Smooth muscle cell (in vitro differentiated cells): ENCODE results near the gene CHCHD4. TPM values are rescaled to one million over a fixed set of nuclear protein-coding genes. Genes with fewer than 3 reads are reported as not detected.

ENCODE experiments used
- DNase-seq: peaks from one replicate; lab custom pipeline; 2025; ENCODE audit not compliant: unreplicated experiment; lab: John Stamatoyannopoulos, UW
- H2AFZ ChIP-seq: fragments of 200-600 bp; sonication (generic); 2 replicates; pipeline ENCODE4 v1.6.0; 2016; ENCODE audit warnings: antibody characterized with exemption, low read depth, mild to moderate bottlenecking
- H3F3A ChIP-seq: fragments of 200-600 bp; sonication (generic); 2 replicates; pipeline ENCODE4 v1.6.0; 2017; ENCODE audit warnings: antibody characterized with exemption, low read depth
- H3K27ac ChIP-seq: fragments of 200-600 bp; sonication (generic); 2 replicates; pipeline ENCODE4 v1.5.1; 2016; ENCODE audit warnings: low read depth, mild to moderate bottlenecking
- H3K27me3 ChIP-seq: fragments of 200-600 bp; sonication (generic); 2 replicates; pipeline ENCODE4 v1.6.1; 2016; ENCODE audit warnings: low read depth, mild to moderate bottlenecking
- H3K36me3 ChIP-seq: fragments of 200-600 bp; sonication (generic); 2 replicates; pipeline ENCODE4 v1.5.1; 2016; ENCODE audit warnings: low read depth
- H3K4me1 ChIP-seq: fragments of 200-600 bp; sonication (generic); 2 replicates; pipeline ENCODE4 v1.5.1; 2016; ENCODE audit warnings: low read depth
- H3K4me2 ChIP-seq: fragments of 200-600 bp; sonication (generic); 2 replicates; pipeline ENCODE4 v1.6.0; 2016; ENCODE audit warnings: mild to moderate bottlenecking
- H3K4me3 ChIP-seq: fragments of 200-600 bp; sonication (generic); 2 replicates; pipeline ENCODE4 v1.5.1; 2016; ENCODE audit warnings: mild to moderate bottlenecking
- H3K79me2 ChIP-seq: fragments of 200-600 bp; sonication (generic); 2 replicates; pipeline ENCODE4 v1.6.0; 2016; ENCODE audit warnings: low read depth, mild to moderate bottlenecking
- H3K9ac ChIP-seq: fragments of 200-600 bp; sonication (generic); 2 replicates; pipeline ENCODE4 v1.6.0; 2016; ENCODE audit warnings: low read depth
- H3K9me3 ChIP-seq: fragments of 200-600 bp; sonication (generic); replicated peaks from 2 replicates; pipeline ENCODE4 v1.5.1; 2016; ENCODE audit warnings: low read depth
- H4K20me1 ChIP-seq: fragments of 200-600 bp; sonication (generic); 2 replicates; pipeline ENCODE4 v1.6.0; 2016; ENCODE audit warnings: low read depth
- CTCF ChIP-seq: fragments of 200-600 bp; sonication (generic); IDR thresholded peaks from 2 replicates; pipeline ENCODE4 v1.5.1; 2017; ENCODE audit warnings: borderline replicate concordance, mild to moderate bottlenecking, antibody characterized with exemption; ENCODE audit not compliant: insufficient read depth, poor library complexity, severe bottlenecking
- WGBS: methylation state at CpG from one replicate; pipeline ENCODE4 v1.1.7; 2016; ENCODE audit warnings: low lambda C conversion rate; 5-methylcytosine and 5-hydroxymethylcytosine counted together
- polyA plus RNA-seq: library from polyadenylated mRNA; unstranded; fragments of >200 nt; fragmentation: Nextera tagmentation; extraction: Ambion mirVana; gene quantifications from 2 replicates; pipeline ENCODE4 v1.2.1, GENCODE V29; 2016
- total RNA-seq: library from RNA; depleted of rRNA; stranded (reverse); fragments of >200 nt; gene quantifications from 2 replicates; pipeline ENCODE4 v1.2.3, GENCODE V29; 2014

CHCHD4 gene
- total and polyA plus RNA-seq, 2 experiments from 2014 or later = 8.7 to 12.0 TPM

DNA sequence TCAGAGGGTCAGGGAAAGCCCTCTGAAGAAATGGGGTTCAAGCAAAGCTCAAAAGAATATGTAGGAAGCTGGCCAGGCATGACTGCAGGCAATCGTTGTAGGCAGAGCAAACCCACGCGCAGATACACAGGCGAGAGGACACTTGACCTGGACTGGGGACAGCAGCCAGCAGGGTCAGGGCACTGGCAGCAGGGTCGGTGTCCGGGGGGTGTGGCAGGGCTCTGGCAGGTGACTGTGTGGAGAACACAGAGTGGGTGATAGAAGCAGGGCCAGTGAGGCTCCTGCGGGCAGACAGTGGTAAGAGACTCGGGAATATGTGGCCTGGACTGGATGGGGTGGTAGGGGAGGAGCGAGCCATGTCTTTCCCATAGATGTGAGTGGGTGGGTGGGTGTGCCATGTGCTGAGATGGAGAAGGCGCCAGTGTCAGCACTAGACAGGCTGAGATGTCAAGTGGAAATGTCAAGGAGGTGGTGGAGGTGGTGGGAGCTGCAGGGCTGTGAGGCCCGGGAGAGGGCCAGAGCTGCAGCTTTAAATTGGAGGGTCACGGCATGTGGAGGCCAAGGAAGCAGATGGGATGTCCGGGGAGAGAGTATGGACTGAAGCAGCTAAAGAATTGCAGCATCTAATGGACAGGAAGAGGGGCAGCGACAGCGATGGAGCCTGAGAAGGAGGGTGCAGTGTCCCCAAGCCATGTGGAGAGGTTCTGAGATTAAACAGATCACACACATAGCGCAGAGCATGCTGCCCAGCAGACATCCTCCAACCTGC is 13.6 kb upstream of the CHCHD4 start:
- Histone ChIP-seq H3K9me3 (no peaks in the 10 kb centered on the region), H3F3A (peaks cover 16% of the 10 kb centered on the region), H2AFZ (no peak overlapping the region), H3K27me3 (no peaks in the 10 kb centered on the region), H3K4me1 (peaks cover under 1% of the 10 kb centered on the region), H3K4me2 (no peak overlapping the region), H3K36me3 (no peaks in the 10 kb centered on the region), H4K20me1 (no peaks in the 10 kb centered on the region), H3K9ac (no peak overlapping the region), H3K27ac (no peak overlapping the region), H3K4me3 (no peak overlapping the region), H3K79me2 (no peaks in the 10 kb centered on the region)
- WGBS = 98% methylated on average over 16 of the region's 16 CpGs
- DNase-seq = no peak
- TF ChIP-seq CTCF = no peak

DNA sequence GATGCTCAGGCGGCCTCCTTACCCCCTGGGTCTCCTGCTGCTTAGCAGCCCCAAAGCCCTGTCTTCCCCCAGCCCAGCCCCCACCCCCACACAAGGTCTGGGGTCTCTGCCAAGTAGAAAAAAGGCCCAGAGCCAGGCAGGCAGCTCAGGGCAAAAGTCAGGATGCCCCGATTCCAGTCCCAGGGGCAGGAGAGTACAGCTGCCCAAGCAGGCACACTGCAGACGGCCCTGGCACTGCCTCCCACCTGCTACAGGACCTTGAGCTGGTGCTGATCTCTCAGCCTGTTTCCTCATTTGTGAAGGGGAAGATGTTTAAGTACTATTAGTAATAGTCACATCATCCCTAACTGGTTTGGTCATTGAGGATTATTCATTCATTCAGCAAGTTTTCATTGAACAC is 12.8 kb upstream of the CHCHD4 start:
- WGBS = 96% methylated on average over 3 of the region's 3 CpGs
- Histone ChIP-seq H3F3A (peaks cover 8% of the 10 kb centered on the region), H3K27ac (no peak overlapping the region), H3K27me3 (no peaks in the 10 kb centered on the region), H3K36me3 (no peaks in the 10 kb centered on the region), H3K9ac (no peak overlapping the region), H3K4me1 (no peaks in the 10 kb centered on the region), H2AFZ (no peak overlapping the region), H3K79me2 (no peaks in the 10 kb centered on the region), H3K4me3 (no peak overlapping the region), H3K4me2 (no peak overlapping the region), H4K20me1 (no peaks in the 10 kb centered on the region), H3K9me3 (no peaks in the 10 kb centered on the region)
- no peak for TF ChIP-seq CTCF
- DNase-seq = no peak

DNA sequence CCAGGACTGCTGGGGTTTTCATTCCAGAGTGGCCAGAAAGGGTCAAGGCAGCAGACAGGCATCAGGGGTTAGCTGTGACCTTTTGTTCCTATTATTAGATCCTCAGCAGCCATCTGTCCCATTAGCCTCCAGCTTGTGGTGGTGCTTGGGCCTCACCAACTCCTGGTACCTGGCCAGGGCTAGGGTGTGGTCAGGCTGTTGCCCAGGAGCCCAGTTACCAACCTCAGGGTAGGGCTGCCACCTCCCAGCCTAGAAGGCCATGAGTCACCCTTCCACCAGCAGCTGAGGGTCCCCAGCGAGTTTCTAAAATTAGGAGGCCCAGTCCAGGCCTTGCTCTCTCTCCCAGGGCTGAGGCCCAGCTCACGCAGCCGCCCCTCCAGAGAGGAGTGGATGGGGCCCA is 12.3 kb upstream of the CHCHD4 start:
- no peak for DNase-seq
- no peak overlapping the region for H3K4me3 ChIP-seq
- 85% methylated on average over 3 of the region's 3 CpGs for WGBS
- H4K20me1 ChIP-seq = no peaks in the 10 kb centered on the region
- H3K9ac ChIP-seq = no peak overlapping the region
- no peak overlapping the region for H2AFZ ChIP-seq
- H3K36me3 ChIP-seq = no peaks in the 10 kb centered on the region
- no peak overlapping the region for H3K27ac ChIP-seq
- H3K4me1 ChIP-seq = no peaks in the 10 kb centered on the region
- TF ChIP-seq CTCF = no peak
- no peaks in the 10 kb centered on the region for H3K9me3 ChIP-seq
- H3K27me3 ChIP-seq = no peaks in the 10 kb centered on the region
- peaks cover 4% of the 10 kb centered on the region for H3F3A ChIP-seq
- H3K79me2 ChIP-seq = no peaks in the 10 kb centered on the region
- no peak overlapping the region for H3K4me2 ChIP-seq

DNA sequence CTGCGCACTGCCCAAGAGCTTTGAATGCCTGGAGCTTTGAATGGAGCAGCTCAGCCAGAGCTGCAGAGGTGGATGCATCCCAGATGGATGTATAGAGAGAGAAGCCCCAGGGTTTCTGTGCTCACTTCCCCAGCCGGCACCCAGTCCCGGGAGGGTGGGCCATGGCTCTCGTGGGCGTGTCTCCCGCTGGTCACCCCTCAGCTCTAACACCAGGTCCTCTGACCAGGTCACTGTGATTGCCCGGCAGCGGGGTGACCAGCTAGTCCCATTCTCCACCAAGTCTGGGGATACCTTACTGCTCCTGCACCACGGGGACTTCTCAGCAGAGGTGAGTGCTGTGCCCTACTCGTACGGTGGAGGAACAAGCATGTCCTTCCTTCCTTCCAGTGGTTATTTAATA is 10.9 kb upstream of the CHCHD4 start:
- DNase-seq = no peak
- no peaks in the 10 kb centered on the region for H3K36me3 ChIP-seq

More for the DNA sequence above, 10.9 kb upstream of the CHCHD4 start:
- no peak overlapping the region for H3K4me2 ChIP-seq
- H3F3A ChIP-seq = no peaks in the 10 kb centered on the region
- no peak overlapping the region for H2AFZ ChIP-seq
- H3K4me3 ChIP-seq = no peak overlapping the region
- no peaks in the 10 kb centered on the region for H3K4me1 ChIP-seq
- peaks cover 5% of the 10 kb centered on the region for H4K20me1 ChIP-seq
- H3K9me3 ChIP-seq = no peaks in the 10 kb centered on the region
- TF ChIP-seq CTCF = no peak
- H3K79me2 ChIP-seq = no peaks in the 10 kb centered on the region
- no peaks in the 10 kb centered on the region for H3K27me3 ChIP-seq
- H3K9ac ChIP-seq = no peak overlapping the region
- H3K27ac ChIP-seq = no peak overlapping the region
- WGBS = 89% methylated on average over 11 of the region's 11 CpGs
